Neural progenitor cell (in vitro differentiated cells): ENCODE measurements around the gene CADPS. TPM values are rescaled to one million over a fixed set of nuclear protein-coding genes. Genes with fewer than 3 reads are reported as not detected.

Experiments
- DNase-seq: peaks from one replicate; pipeline ENCODE4 v3.0.0-alpha.2; 2016; ENCODE audit warnings: low spot score
- H2AFZ ChIP-seq: fragments of 200-600 bp; sonication (generic); replicated peaks from 2 replicates; pipeline ENCODE4 v1.6.1; 2016; ENCODE audit warnings: antibody characterized with exemption
- H3F3A ChIP-seq: fragments of 200-600 bp; sonication (generic); 2 replicates; pipeline ENCODE4 v1.6.1; 2016; ENCODE audit warnings: antibody characterized with exemption, low read depth
- H3K27ac ChIP-seq: fragments of 200-600 bp; sonication (generic); 2 replicates; pipeline ENCODE4 v1.5.1; 2016; ENCODE audit warnings: mild to moderate bottlenecking
- H3K27me3 ChIP-seq: fragments of 200-600 bp; sonication (generic); 2 replicates; pipeline ENCODE4 v1.6.1; 2016; ENCODE audit warnings: mild to moderate bottlenecking, moderate library complexity
- H3K36me3 ChIP-seq: fragments of 200-600 bp; sonication (generic); 2 replicates; pipeline ENCODE4 v1.5.1; 2016
- H3K4me1 ChIP-seq: fragments of 200-600 bp; sonication (generic); 2 replicates; pipeline ENCODE4 v1.6.1; 2016; ENCODE audit warnings: mixed run types
- H3K4me2 ChIP-seq: fragments of 200-600 bp; sonication (generic); 2 replicates; pipeline ENCODE4 v1.6.1; 2016
- H3K4me3 ChIP-seq: fragments of 200-600 bp; sonication (generic); 2 replicates; pipeline ENCODE4 v1.5.1; 2016
- H3K79me2 ChIP-seq: fragments of 200-600 bp; sonication (generic); 2 replicates; pipeline ENCODE4 v1.6.1; 2016; ENCODE audit warnings: low read depth
- H3K9ac ChIP-seq: fragments of 200-600 bp; sonication (generic); 2 replicates; pipeline ENCODE4 v1.6.1; 2016
- H3K9me3 ChIP-seq: fragments of 200-600 bp; sonication (generic); 2 replicates; pipeline ENCODE4 v1.5.1; 2016; ENCODE audit warnings: low read depth
- H4K20me1 ChIP-seq: fragments of 200-600 bp; sonication (generic); 2 replicates; pipeline ENCODE4 v1.6.1; 2016; ENCODE audit warnings: low read depth
- H3K27ac Mint-ChIP-seq: 3 replicates; pipeline ENCODE4 v1.8.0; 2021; ENCODE audit warnings: mixed read lengths
- H3K27me3 Mint-ChIP-seq: 2 replicates; pipeline ENCODE4 v1.8.0; 2022; ENCODE audit warnings: low read depth, mild to moderate bottlenecking, inconsistent platforms, moderate library complexity, mixed read lengths; ENCODE audit not compliant: insufficient read depth
- H3K36me3 Mint-ChIP-seq: 3 replicates; pipeline ENCODE4 v1.8.0; 2021; ENCODE audit warnings: mixed read lengths
- H3K4me1 Mint-ChIP-seq: 3 replicates; pipeline ENCODE4 v1.8.0; 2021; ENCODE audit warnings: mixed read lengths
- H3K4me3 Mint-ChIP-seq: 3 replicates; pipeline ENCODE4 v1.8.0; 2021; ENCODE audit warnings: mild to moderate bottlenecking, moderate library complexity, mixed read lengths
- H3K9me3 Mint-ChIP-seq: 3 replicates; pipeline ENCODE4 v1.8.0; 2020; ENCODE audit warnings: mixed read lengths
- CTCF ChIP-seq: fragments of 200-600 bp; sonication (generic); IDR thresholded peaks from 2 replicates; pipeline ENCODE4 v1.5.1; 2017; ENCODE audit warnings: antibody characterized with exemption, mild to moderate bottlenecking
- EZH2 ChIP-seq: fragments of 200-600 bp; sonication (generic); IDR thresholded peaks from 2 replicates; pipeline ENCODE4 v1.6.1; 2017; ENCODE audit warnings: antibody characterized with exemption, mild to moderate bottlenecking, moderate library complexity
- EZH2phosphoT487 ChIP-seq: fragments of 200-600 bp; sonication (generic); IDR thresholded peaks from 2 replicates; pipeline ENCODE4 v1.6.1; 2017; ENCODE audit warnings: antibody characterized with exemption
- total RNA-seq: library from RNA; depleted of rRNA; stranded (reverse); fragments of >200 nt; gene quantifications from 2 replicates; pipeline ENCODE4 v1.2.3, GENCODE V29; 2015; ENCODE audit warnings: low replicate concordance

CADPS gene
- total RNA-seq, 1 donor from 2014 or later = 17.3 TPM

GRCh38 chr3:62833538-62833937, 41.7 kb downstream of the CADPS start:
- Mint-ChIP-seq H3K27me3 (no peaks in the 10 kb centered on the region), H3K4me1 (peaks cover 21% of the 10 kb centered on the region), H3K27ac (no peak overlapping the region), H3K4me3 (no peak overlapping the region), H3K36me3 (no peaks in the 10 kb centered on the region), H3K9me3 (no peaks in the 10 kb centered on the region)
- H3K27me3 ChIP-seq = no peaks in the 10 kb centered on the region
- H3K4me3 ChIP-seq = no peak overlapping the region
- H3K4me2 ChIP-seq = no peak overlapping the region
- H3K9me3 ChIP-seq = no peaks in the 10 kb centered on the region
- no peak overlapping the region for H3K27ac ChIP-seq
- no peaks in the 10 kb centered on the region for H3K79me2 ChIP-seq
- H4K20me1 ChIP-seq = no peaks in the 10 kb centered on the region
- H3K36me3 ChIP-seq = no peaks in the 10 kb centered on the region
- H3K9ac ChIP-seq = no peak overlapping the region
- H3K4me1 ChIP-seq = peaks cover 26% of the 10 kb centered on the region
- H3F3A ChIP-seq = no peaks in the 10 kb centered on the region
- no peak for TF ChIP-seq EZH2
- peak; percentile 55 for TF ChIP-seq CTCF
- DNase-seq = peak; percentile 44
- no peak overlapping the region for H2AFZ ChIP-seq

- H3K9me3 ChIP-seq = no peaks in the 10 kb centered on the region
- TF ChIP-seq CTCF = no peak
- no peak for TF ChIP-seq EZH2
- no peak for TF ChIP-seq EZH2phosphoT487
- H3K4me2 ChIP-seq = no peak overlapping the region
- no peak overlapping the region for H2AFZ ChIP-seq
- Mint-ChIP-seq H3K27ac (no peak overlapping the region), H3K27me3 (no peaks in the 10 kb centered on the region), H3K4me3 (no peak overlapping the region), H3K4me1 (peaks cover 21% of the 10 kb centered on the region), H3K9me3 (no peaks in the 10 kb centered on the region), H3K36me3 (no peaks in the 10 kb centered on the region)
- no peaks in the 10 kb centered on the region for H3K79me2 ChIP-seq
- no peak overlapping the region for H3K9ac ChIP-seq
- H3K27me3 ChIP-seq = no peaks in the 10 kb centered on the region
- H4K20me1 ChIP-seq = no peaks in the 10 kb centered on the region
- H3K4me1 ChIP-seq = peaks cover 26% of the 10 kb centered on the region
- H3F3A ChIP-seq = no peaks in the 10 kb centered on the region
- H3K36me3 ChIP-seq = no peaks in the 10 kb centered on the region
- H3K4me3 ChIP-seq = no peak overlapping the region
- H3K27ac ChIP-seq = no peak overlapping the region
- no peak for DNase-seq
Observed at GRCh38 chr3:62832553-62832952, 42.7 kb downstream of the CADPS start.

GRCh38 chr3:62830727-62831322, 44.4 kb downstream of the CADPS start:
- no peak for DNase-seq
- H3K27me3 Mint-ChIP-seq = no peaks in the 10 kb centered on the region
- no peaks in the 10 kb centered on the region for H3K36me3 Mint-ChIP-seq
- H3K4me1 Mint-ChIP-seq = peaks cover 28% of the 10 kb centered on the region
- Histone ChIP-seq H3K27ac (no peak overlapping the region), H3K9ac (no peak overlapping the region), H3K9me3 (no peaks in the 10 kb centered on the region), H3K4me3 (no peak overlapping the region), H3F3A (no peaks in the 10 kb centered on the region), H3K4me1 (peaks cover 27% of the 10 kb centered on the region), H2AFZ (no peak overlapping the region), H4K20me1 (no peaks in the 10 kb centered on the region), H3K36me3 (no peaks in the 10 kb centered on the region), H3K79me2 (no peaks in the 10 kb centered on the region), H3K4me2 (no peak overlapping the region), H3K27me3 (no peaks in the 10 kb centered on the region)
- H3K4me3 Mint-ChIP-seq = no peak overlapping the region
- TF ChIP-seq EZH2 (no peak), EZH2phosphoT487 (no peak), CTCF (no peak)
- no peaks in the 10 kb centered on the region for H3K9me3 Mint-ChIP-seq
- no peak overlapping the region for H3K27ac Mint-ChIP-seq
